ENCODE data around the gene CD22. TPM values are rescaled to one million over a fixed set of nuclear protein-coding genes. Genes with fewer than 3 reads are reported as not detected.
"Not testable (repeated sequence)": the region's sequence is repeated elsewhere in the genome, so short reads cannot be mapped to it uniquely, and the experiment has no call there.

CD22 gene
- polyA plus RNA-seq = 1 to 10 TPM in 3 of 4 donors, under 1 TPM in 1; 0.81 to 5.0 (median 2.2) TPM
- long read RNA-seq, donor 1 = 0 reads
- long read RNA-seq, donor 2 = 0 reads
- long read RNA-seq, donor 3 = 0 reads
- long read RNA-seq, donor 4 = 0 reads
- long read RNA-seq, donor 5 = 0 reads
- long read RNA-seq, donor 6 = 0 reads
- long read RNA-seq, donor 7 = 0 reads
- long read RNA-seq, donor 8 = 0 reads
- long read RNA-seq, donor 9 = 0 reads
- long read RNA-seq, donor 10 = 0 reads

- FAIRE-seq = no peak
- DNase-seq = no peak
- H3K27ac ChIP-seq (ENCODE audit: low read depth in 1 of 3, low read length in 2 of 3) = no peak within 1 kb of the TSS
These were observed at the start of gene CD22 for GRCh38 chr19:35328851-35329285. Gene CD22, plus strand, starts transcription at chr19:35329187. Its CDS starts 2,854 bp downstream, at chr19:35332041.

GRCh38 chr19:35279374-35279773 lies 49.6 kb upstream of the CD22 start:
- H3K4me1 ChIP-seq (ENCODE audit: control insufficient read depth in 3 of 3, insufficient read depth in 2 of 3, low read depth in 1 of 3, low read length in 2 of 3) = no peaks in the 10 kb centered on the region
- H3K9me3 ChIP-seq (ENCODE audit: control insufficient read depth in 2 of 2, insufficient read depth in 1 of 2, low read depth in 1 of 2, low read length in 1 of 2) = no peaks in the 10 kb centered on the region
- DNase-seq = no peak
- H3K36me3 ChIP-seq (ENCODE audit: control insufficient read depth in 3 of 3, insufficient read depth in 2 of 3, low read depth in 1 of 3, low read length in 3 of 3) = peaks cover 0 to 56% (median 4%) of the 10 kb centered on the region in 3 donors
- no peak overlapping the region for H3K4me3 ChIP-seq (ENCODE audit: low read depth in 1 of 3, low read length in 3 of 3)
- H3K27ac ChIP-seq (ENCODE audit: low read depth in 1 of 3, low read length in 2 of 3) = no peak overlapping the region
- FAIRE-seq = no peak
- peaks cover 0 to 18% (median 4%) of the 10 kb centered on the region in 3 donors for H3K27me3 ChIP-seq (ENCODE audit: control insufficient read depth in 3 of 3, insufficient read depth in 3 of 3, low read length in 3 of 3)
- WGBS, 3 donors = 77 to 89% (median 84%) methylated on average over 11 of the region's 11 CpGs

More at GRCh38 chr19:35328851-35329285, at the start of gene CD22:
- Histone ChIP-seq H3K4me3 (ENCODE audit: low read depth in 1 of 3, low read length in 3 of 3) (peak within 1 kb of the TSS in 1 of 3 donors; percentile 22), H3K9me3 (ENCODE audit: control insufficient read depth in 2 of 2, insufficient read depth in 1 of 2, low read depth in 1 of 2, low read length in 1 of 2) (no peaks in the 10 kb centered on the region), H3K36me3 (ENCODE audit: control insufficient read depth in 3 of 3, insufficient read depth in 2 of 3, low read depth in 1 of 3, low read length in 3 of 3) (no peaks in the 10 kb centered on the region), H3K27me3 (ENCODE audit: control insufficient read depth in 3 of 3, insufficient read depth in 3 of 3, low read length in 3 of 3) (peaks cover 0 to 6% (median 3%) of the 10 kb centered on the region in 3 donors), H3K4me1 (ENCODE audit: control insufficient read depth in 3 of 3, insufficient read depth in 2 of 3, low read depth in 1 of 3, low read length in 2 of 3) (no peaks in the 10 kb centered on the region)
- WGBS, 3 donors = 63 to 77% (median 68%) methylated on average over 12 of the region's 12 CpGs

- no peak overlapping the region for H3K4me3 ChIP-seq (ENCODE audit: low read depth in 1 of 3, low read length in 3 of 3)
- DNase-seq = no peak
- no peaks in the 10 kb centered on the region for H3K4me1 ChIP-seq (ENCODE audit: control insufficient read depth in 3 of 3, insufficient read depth in 2 of 3, low read depth in 1 of 3, low read length in 2 of 3)
- no peaks in the 10 kb centered on the region for H3K9me3 ChIP-seq (ENCODE audit: control insufficient read depth in 2 of 2, insufficient read depth in 1 of 2, low read depth in 1 of 2, low read length in 1 of 2)
- 49 to 65% (median 63%) methylated on average over 9 to 12 of the region's 12 CpGs for WGBS, 3 donors
- H3K27me3 ChIP-seq (ENCODE audit: control insufficient read depth in 3 of 3, insufficient read depth in 3 of 3, low read length in 3 of 3) = peaks cover 0 to 18% (median 4%) of the 10 kb centered on the region in 3 donors
- no peak overlapping the region for H3K27ac ChIP-seq (ENCODE audit: low read depth in 1 of 3, low read length in 2 of 3)
- no peak for FAIRE-seq
- H3K36me3 ChIP-seq (ENCODE audit: control insufficient read depth in 3 of 3, insufficient read depth in 2 of 3, low read depth in 1 of 3, low read length in 3 of 3) = peaks cover 0 to 49% (median 0%) of the 10 kb centered on the region in 3 donors
These were observed 48.8 kb upstream of the CD22 start for GRCh38 chr19:35279985-35280821.

GRCh38 chr19:35281303-35281702 lies 47.7 kb upstream of the CD22 start:
- no peaks in the 10 kb centered on the region for H3K4me1 ChIP-seq (ENCODE audit: control insufficient read depth in 3 of 3, insufficient read depth in 2 of 3, low read depth in 1 of 3, low read length in 2 of 3)
- peaks cover 0 to 42% (median 0%) of the 10 kb centered on the region in 3 donors for H3K36me3 ChIP-seq (ENCODE audit: control insufficient read depth in 3 of 3, insufficient read depth in 2 of 3, low read depth in 1 of 3, low read length in 3 of 3)
- no peak overlapping the region for H3K4me3 ChIP-seq (ENCODE audit: low read depth in 1 of 3, low read length in 3 of 3)
- FAIRE-seq = no peak
- no peak for DNase-seq
- H3K27me3 ChIP-seq (ENCODE audit: control insufficient read depth in 3 of 3, insufficient read depth in 3 of 3, low read length in 3 of 3) = peaks cover 0 to 18% (median 4%) of the 10 kb centered on the region in 3 donors
- no peaks in the 10 kb centered on the region for H3K9me3 ChIP-seq (ENCODE audit: control insufficient read depth in 2 of 2, insufficient read depth in 1 of 2, low read depth in 1 of 2, low read length in 1 of 2)
- WGBS, 3 donors = 33 to 63% (median 50%) methylated on average over 4 of the region's 4 CpGs
- H3K27ac ChIP-seq (ENCODE audit: low read depth in 1 of 3, low read length in 2 of 3) = no peak overlapping the region

- Histone ChIP-seq H3K27me3 (ENCODE audit: control insufficient read depth in 3 of 3, insufficient read depth in 3 of 3, low read length in 3 of 3) (peaks cover 0 to 18% (median 4%) of the 10 kb centered on the region in 3 donors), H3K4me3 (ENCODE audit: low read depth in 1 of 3, low read length in 3 of 3) (no peak overlapping the region), H3K4me1 (ENCODE audit: control insufficient read depth in 3 of 3, insufficient read depth in 2 of 3, low read depth in 1 of 3, low read length in 2 of 3) (no peaks in the 10 kb centered on the region), H3K27ac (ENCODE audit: low read depth in 1 of 3, low read length in 2 of 3) (no peak overlapping the region), H3K36me3 (ENCODE audit: control insufficient read depth in 3 of 3, insufficient read depth in 2 of 3, low read depth in 1 of 3, low read length in 3 of 3) (peaks cover 0 to 11% (median 0%) of the 10 kb centered on the region in 3 donors), H3K9me3 (ENCODE audit: control insufficient read depth in 2 of 2, insufficient read depth in 1 of 2, low read depth in 1 of 2, low read length in 1 of 2) (no peaks in the 10 kb centered on the region)
- WGBS, 3 donors = 76 to 85% (median 84%) methylated on average over 16 to 17 of the region's 17 CpGs
- FAIRE-seq (no peak), DNase-seq (no peak)
These were observed 44.6 kb upstream of the CD22 start for GRCh38 chr19:35284153-35285094.

GRCh38 chr19:35285095-35285449 lies 43.9 kb upstream of the CD22 start:
- FAIRE-seq (no peak), DNase-seq (no peak)
- Histone ChIP-seq H3K4me1 (ENCODE audit: control insufficient read depth in 3 of 3, insufficient read depth in 2 of 3, low read depth in 1 of 3, low read length in 2 of 3) (no peaks in the 10 kb centered on the region), H3K36me3 (ENCODE audit: control insufficient read depth in 3 of 3, insufficient read depth in 2 of 3, low read depth in 1 of 3, low read length in 3 of 3) (peaks cover 0 to 4% (median 0%) of the 10 kb centered on the region in 3 donors), H3K27ac (ENCODE audit: low read depth in 1 of 3, low read length in 2 of 3) (no peak overlapping the region), H3K27me3 (ENCODE audit: control insufficient read depth in 3 of 3, insufficient read depth in 3 of 3, low read length in 3 of 3) (peaks cover 0 to 18% (median 4%) of the 10 kb centered on the region in 3 donors), H3K9me3 (ENCODE audit: control insufficient read depth in 2 of 2, insufficient read depth in 1 of 2, low read depth in 1 of 2, low read length in 1 of 2) (no peaks in the 10 kb centered on the region), H3K4me3 (ENCODE audit: low read depth in 1 of 3, low read length in 3 of 3) (no peak overlapping the region)
- 58 to 75% (median 62%) methylated on average over 1 of the region's 1 CpG for WGBS, 3 donors

GRCh38 chr19:35285465-35285864 lies 43.5 kb upstream of the CD22 start:
- 80 to 92% (median 91%) methylated on average over 3 of the region's 3 CpGs for WGBS, 3 donors
- FAIRE-seq, DNase-seq: not testable (repeated sequence)

GRCh38 chr19:35286101-35286500 lies 42.9 kb upstream of the CD22 start:
- not testable (repeated sequence) for H3K4me1 ChIP-seq (ENCODE audit: control insufficient read depth in 3 of 3, insufficient read depth in 2 of 3, low read depth in 1 of 3, low read length in 2 of 3); H3K27ac ChIP-seq (ENCODE audit: low read depth in 1 of 3, low read length in 2 of 3); H3K4me3 ChIP-seq (ENCODE audit: low read depth in 1 of 3, low read length in 3 of 3); H3K36me3 ChIP-seq (ENCODE audit: control insufficient read depth in 3 of 3, insufficient read depth in 2 of 3, low read depth in 1 of 3, low read length in 3 of 3); FAIRE-seq; DNase-seq; H3K9me3 ChIP-seq (ENCODE audit: control insufficient read depth in 2 of 2, insufficient read depth in 1 of 2, low read depth in 1 of 2, low read length in 1 of 2)
- H3K27me3 ChIP-seq (ENCODE audit: control insufficient read depth in 3 of 3, insufficient read depth in 3 of 3, low read length in 3 of 3) = peaks cover 0 to 18% (median 4%) of the 10 kb centered on the region in 3 donors
- 70 to 77% (median 77%) methylated on average over 5 of the region's 5 CpGs for WGBS, 3 donors

More at GRCh38 chr19:35285465-35285864, 43.5 kb upstream of the CD22 start:
- peaks cover 0 to 18% (median 4%) of the 10 kb centered on the region in 3 donors for H3K27me3 ChIP-seq (ENCODE audit: control insufficient read depth in 3 of 3, insufficient read depth in 3 of 3, low read length in 3 of 3)
- H3K4me3 ChIP-seq (ENCODE audit: low read depth in 1 of 3, low read length in 3 of 3); H3K36me3 ChIP-seq (ENCODE audit: control insufficient read depth in 3 of 3, insufficient read depth in 2 of 3, low read depth in 1 of 3, low read length in 3 of 3); H3K4me1 ChIP-seq (ENCODE audit: control insufficient read depth in 3 of 3, insufficient read depth in 2 of 3, low read depth in 1 of 3, low read length in 2 of 3); H3K27ac ChIP-seq (ENCODE audit: low read depth in 1 of 3, low read length in 2 of 3); H3K9me3 ChIP-seq (ENCODE audit: control insufficient read depth in 2 of 2, insufficient read depth in 1 of 2, low read depth in 1 of 2, low read length in 1 of 2): not testable (repeated sequence)

Measured in small intestine (tissue), 16 donors.